Adrenal gland (tissue), 12 donors: ENCODE measurements around the gene SMAP2. TPM values are rescaled to one million over a fixed set of nuclear protein-coding genes. Genes with fewer than 3 reads are reported as not detected.
A peak's percentile ranks its signal among the peaks of the same experiment; 100 is the strongest.

Experiments used
- DNase-seq, 7 donors: peaks; one replicate each; pipeline ENCODE4 v3.0.0-alpha.2; 2019 to 2020
- H3K27ac ChIP-seq, 5 donors: fragments of 200-600 bp; sonication (generic) in 4 of 5; 1 replicate in 3 of 5; 2 replicates in 2 of 5; pipeline versions ENCODE4 v1.5.1 to v1.8.0; 2016 to 2020; ENCODE audit warnings: mild to moderate bottlenecking in 1 of 5
- H3K27me3 ChIP-seq: fragments of 200-600 bp; 2 replicates; pipeline ENCODE4 v1.8.0; 2021
- H3K36me3 ChIP-seq, 2 donors: fragments of 200-600 bp; replicated peaks in 1 of 2; 1 replicate in 1 of 2; 2 replicates in 1 of 2; pipeline versions ENCODE4 v1.5.1 to v1.8.0; 2018 to 2022
- H3K4me1 ChIP-seq, 2 donors: fragments of 200-600 bp; replicated peaks in 1 of 2; 1 replicate in 1 of 2; 2 replicates in 1 of 2; pipeline versions ENCODE4 v1.5.1 to v1.8.0; 2018 to 2021
- H3K4me3 ChIP-seq, 4 donors: fragments of 200-600 bp; sonication (generic) in 3 of 4; one replicate each; pipeline ENCODE4 v1.5.1; 2016 to 2018
- H3K9me3 ChIP-seq, 3 donors: fragments of 200-600 bp; sonication (generic) in 1 of 3; replicated peaks in 1 of 3; 1 replicate in 2 of 3; 2 replicates in 1 of 3; pipeline versions ENCODE4 v1.5.1 to v1.8.0; 2016 to 2021
- POLR2A ChIP-seq, 2 donors: fragments of 450-650 bp; IDR thresholded peaks; one replicate each; pipeline ENCODE4 v1.6.1; 2017; ENCODE audit warnings: antibody characterized with exemption in 2 of 2, mild to moderate bottlenecking in 2 of 2, moderate library complexity in 1 of 2
- WGBS, 4 donors: extraction: QIAGEN DNeasy Blood & Tissue Kit in 2 of 4; methylation state at CpG; one replicate each; pipeline versions ENCODE4 v1.1.5 to v1.1.7; 2013 to 2017; 5-methylcytosine and 5-hydroxymethylcytosine counted together
- intact Hi-C, 2 donors: fragments of 100-400 bp; cut with DNase I; formaldehyde crosslinking; loops; one replicate each; pipeline versions ENCODE4 v1.14.1 to v1.15.0; 2022 to 2023
- polyA plus RNA-seq, 3 donors: library from polyadenylated mRNA; stranded (reverse); fragments of 200-250 nt in 2 of 3; fragments of 350-450 nt in 1 of 3; fragmentation: Illumina TruSeq in 1 of 3; extraction: RNeasy Lipid Tissue Mini Kit (QIAGEN cat#74804) in 1 of 3; gene quantifications; one replicate each; pipeline ENCODE4 v1.2.3, GENCODE V29; 2013 to 2014
- total RNA-seq, 9 donors: library from RNA; depleted of rRNA in 4 of 9; stranded (reverse); fragments of >200 nt in 4 of 9; fragments of 120-200 nt in 1 of 9; fragmentation: NEBNext Ultra II Directional in 1 of 9; extraction: Animal tissue kit (Norgen Biotek cat#: 25700) in 1 of 9; gene quantifications; one replicate each; pipeline versions ENCODE4 v1.1.0 to v1.2.4, GENCODE V29; 2013 to 2023
- TF ChIP-seq, protein P1 (sequence below), 6 experiments: fragments of 450-650 bp in 4 of 6; fragments of 200-600 bp in 2 of 6; sonication (generic) in 1 of 6; IDR thresholded peaks; 1 replicate in 5 of 6; 2 replicates in 1 of 6; pipeline versions ENCODE4 v1.5.1 to v1.8.0; 2016 to 2021; ENCODE audit warnings: antibody characterized with exemption in 6 of 6, mild to moderate bottlenecking in 2 of 6, moderate library complexity in 1 of 6
- donor health status: healthy with polysubstance abuse.
- donor health status: Bipolar disorder and iron deficiency.
- donor health status: DM: yes; HTN: yes; CAD: no.
- donor health status: DM: no; HTN: no; CAD: no.
- donor health status: DM: no; HTN: no; CAD: no.
- donor health status: DM: yes; HTN: yes; CAD: no.

Gene SMAP2
- total and polyA plus RNA-seq, 12 donors: 15.0 to 55.9 (median 36.3) TPM

- Histone ChIP-seq H3K27ac (no peak overlapping the region), H3K27me3 (no peaks in the 10 kb centered on the region), H3K9me3 (no peaks in the 10 kb centered on the region), H3K4me1 (peaks cover 0 to 6% of the 10 kb centered on the region in 2 donors), H3K4me3 (no peak overlapping the region), H3K36me3 (peaks cover 0 to 45% of the 10 kb centered on the region in 2 donors)
- WGBS, 4 donors: 84 to 100% (median 97%) methylated on average over 3 to 4 of the region's 4 CpGs
- intact Hi-C loops: no loop called here
- TF ChIP-seq, protein P1, sequence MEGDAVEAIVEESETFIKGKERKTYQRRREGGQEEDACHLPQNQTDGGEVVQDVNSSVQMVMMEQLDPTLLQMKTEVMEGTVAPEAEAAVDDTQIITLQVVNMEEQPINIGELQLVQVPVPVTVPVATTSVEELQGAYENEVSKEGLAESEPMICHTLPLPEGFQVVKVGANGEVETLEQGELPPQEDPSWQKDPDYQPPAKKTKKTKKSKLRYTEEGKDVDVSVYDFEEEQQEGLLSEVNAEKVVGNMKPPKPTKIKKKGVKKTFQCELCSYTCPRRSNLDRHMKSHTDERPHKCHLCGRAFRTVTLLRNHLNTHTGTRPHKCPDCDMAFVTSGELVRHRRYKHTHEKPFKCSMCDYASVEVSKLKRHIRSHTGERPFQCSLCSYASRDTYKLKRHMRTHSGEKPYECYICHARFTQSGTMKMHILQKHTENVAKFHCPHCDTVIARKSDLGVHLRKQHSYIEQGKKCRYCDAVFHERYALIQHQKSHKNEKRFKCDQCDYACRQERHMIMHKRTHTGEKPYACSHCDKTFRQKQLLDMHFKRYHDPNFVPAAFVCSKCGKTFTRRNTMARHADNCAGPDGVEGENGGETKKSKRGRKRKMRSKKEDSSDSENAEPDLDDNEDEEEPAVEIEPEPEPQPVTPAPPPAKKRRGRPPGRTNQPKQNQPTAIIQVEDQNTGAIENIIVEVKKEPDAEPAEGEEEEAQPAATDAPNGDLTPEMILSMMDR (IDR thresholded peaks at IDR 0.05): no peak
- TF ChIP-seq POLR2A (IDR thresholded peaks at IDR 0.05): no peak
- DNase-seq: no peak
Observed at GRCh38 chr1:40416709-40417108, 43.2 kb downstream of the SMAP2 start.

GRCh38 chr1:40421431-40422384, 48.2 kb downstream of the SMAP2 start:
- WGBS, 4 donors: 58 to 72% (median 64%) methylated on average over 15 of the region's 15 CpGs
- no peak overlapping the region for H3K4me3 ChIP-seq
- H3K27ac ChIP-seq: peak overlapping the region in 1 of 5 donors; percentile 2
- H3K4me1 ChIP-seq: peaks cover 0 to 8% of the 10 kb centered on the region in 2 donors
- DNase-seq: peak in 2 of 7 donors; percentile 30
- no peaks in the 10 kb centered on the region for H3K27me3 ChIP-seq
- H3K36me3 ChIP-seq: peaks cover 0 to 26% of the 10 kb centered on the region in 2 donors
- no peak for TF ChIP-seq POLR2A (IDR thresholded peaks at IDR 0.05)
- TF ChIP-seq, protein P1 (IDR thresholded peaks at IDR 0.05): no peak
- no peaks in the 10 kb centered on the region for H3K9me3 ChIP-seq
- intact Hi-C loops: no loop called here

DNA sequence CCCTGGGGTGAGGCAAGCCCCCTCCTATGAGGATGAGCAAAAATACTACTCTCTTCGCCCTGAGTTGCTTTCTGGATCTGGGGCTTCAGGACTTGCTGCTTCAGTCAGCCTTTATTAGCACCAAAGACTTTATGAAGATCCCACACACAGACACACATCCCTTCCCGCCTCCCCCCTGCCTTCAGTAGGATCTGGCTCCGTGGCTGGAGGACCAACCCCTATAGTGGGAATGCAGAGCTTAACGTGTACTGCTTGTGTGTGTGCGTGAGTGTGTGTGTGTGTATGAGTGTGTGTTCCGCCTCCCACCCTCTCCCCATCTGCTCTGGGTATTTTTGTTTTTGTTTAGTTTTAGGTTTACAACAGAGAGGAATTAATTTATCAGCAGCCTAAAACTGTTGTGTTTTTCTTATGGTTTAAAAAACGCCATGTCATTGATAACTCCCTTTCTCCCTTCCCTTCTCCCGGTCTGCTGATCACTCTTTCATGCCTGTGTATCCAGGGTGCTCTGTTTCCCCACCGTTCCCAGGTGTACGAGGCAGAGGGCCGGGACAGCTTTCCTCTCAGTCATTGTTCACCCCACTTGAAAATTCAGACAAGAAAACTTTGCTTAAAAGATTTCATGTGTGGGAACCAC, 49.2 kb downstream of the SMAP2 start:
- H3K36me3 ChIP-seq: peaks cover 0 to 16% of the 10 kb centered on the region in 2 donors

GRCh38 chr1:40423264-40423642, 49.7 kb downstream of the SMAP2 start:
- Histone ChIP-seq H3K9me3 (no peaks in the 10 kb centered on the region), H3K36me3 (peaks cover 0 to 11% of the 10 kb centered on the region in 2 donors), H3K4me1 (peaks cover 0 to 8% of the 10 kb centered on the region in 2 donors), H3K4me3 (no peak overlapping the region), H3K27ac (peak overlapping the region in 1 of 5 donors; percentile 40), H3K27me3 (no peaks in the 10 kb centered on the region)
- DNase-seq: peak in 1 of 7 donors; percentile 16
- 77 to 87% (median 83%) methylated on average over 4 of the region's 4 CpGs for WGBS, 4 donors
- intact Hi-C loops: no loop called here
- no peak for TF ChIP-seq POLR2A (IDR thresholded peaks at IDR 0.05)
- TF ChIP-seq, protein P1 (IDR thresholded peaks at IDR 0.05): no peak

More for the DNA sequence above, 49.2 kb downstream of the SMAP2 start:
- Histone ChIP-seq H3K27ac (peak overlapping the region in 1 of 5 donors; percentile 40), H3K4me3 (no peak overlapping the region), H3K27me3 (no peaks in the 10 kb centered on the region), H3K9me3 (no peaks in the 10 kb centered on the region), H3K4me1 (peaks cover 0 to 8% of the 10 kb centered on the region in 2 donors)
- intact Hi-C loops: no loop called here
- DNase-seq: no peak
- TF ChIP-seq, protein P1 (IDR thresholded peaks at IDR 0.05): no peak
- no peak for TF ChIP-seq POLR2A (IDR thresholded peaks at IDR 0.05)
- 87 to 91% (median 90%) methylated on average over 11 of the region's 11 CpGs for WGBS, 4 donors
